K562 (cell line): ENCODE results near the gene BRD7. TPM values are rescaled to one million over a fixed set of nuclear protein-coding genes. Genes with fewer than 3 reads are reported as not detected.

Source experiments
- ARHGAP35 ChIP-seq: fragments of 450-650 bp; IDR thresholded peaks from 2 replicates; pipeline ENCODE4 v1.6.1; 2018; ENCODE audit not compliant: partially characterized antibody
- ASH1L ChIP-seq: fragments of 450-650 bp; IDR thresholded peaks from 2 replicates; pipeline ENCODE4 v1.6.1; 2018; ENCODE audit warnings: borderline replicate concordance, mild to moderate bottlenecking, low read depth; ENCODE audit not compliant: partially characterized antibody
- BCOR ChIP-seq: fragments of 450-650 bp; IDR thresholded peaks from 2 replicates; pipeline ENCODE4 v1.6.1; 2016
- CEBPB ChIP-seq: fragments of 450-650 bp; IDR thresholded peaks from 2 replicates; pipeline ENCODE4 v1.6.1; 2016; ENCODE audit warnings: missing genetic modification characterization, missing compliant biosample characterization
- FOXK2 ChIP-seq, 2 experiments: fragments of 450-650 bp; IDR thresholded peaks in 1 of 2; conservative IDR thresholded peaks in 1 of 2; 2 replicates each; pipeline ENCODE4 v1.6.1; 2016; ENCODE audit warnings: low read depth in 2 of 2, mild to moderate bottlenecking in 1 of 2
- HDAC6 ChIP-seq: IDR thresholded peaks from 2 replicates; pipeline ENCODE4 v1.6.1; 2012; ENCODE audit warnings: low read depth, mild to moderate bottlenecking, control low read depth, inconsistent platforms, low read length, moderate library complexity
- KDM2B ChIP-seq: fragments of 250-450 bp; sonication (Bioruptor Pico); IDR thresholded peaks from 2 replicates; pipeline ENCODE4 v1.8.0; 2021; ENCODE audit warnings: mild to moderate bottlenecking, moderate library complexity
- LARP7 ChIP-seq: fragments of 450-650 bp; IDR thresholded peaks from 2 replicates; pipeline ENCODE4 v1.6.1; 2016
- MTA3 ChIP-seq: fragments of 450-650 bp; formaldehyde crosslinking; IDR thresholded peaks from 2 replicates; pipeline ENCODE4 v1.6.1; 2017; ENCODE audit warnings: mild to moderate bottlenecking, borderline replicate concordance
- MXI1 ChIP-seq: IDR thresholded peaks from 2 replicates; pipeline ENCODE4 v1.6.1; 2011; ENCODE audit warnings: low read depth, mild to moderate bottlenecking, improper control_type of control experiment, low read length
- MYBL2 ChIP-seq, 2 experiments: fragments of 450-650 bp in 1 of 2; sonication (generic) in 1 of 2; formaldehyde crosslinking in 1 of 2; IDR thresholded peaks; 2 replicates each; pipeline versions ENCODE4 v1.6.1 to v1.8.1; 2017 to 2022; ENCODE audit warnings: borderline replicate concordance in 1 of 2, inconsistent platforms in 1 of 2, low read depth in 1 of 2, mild to moderate bottlenecking in 1 of 2, missing genetic modification reagents in 1 of 2, moderate library complexity in 1 of 2
- POLR2A ChIP-seq: fragments of 450-650 bp; conservative IDR thresholded peaks from 2 replicates; pipeline ENCODE4 v1.6.1; 2016
- PTRF ChIP-seq: fragments of 450-650 bp; IDR thresholded peaks from 2 replicates; pipeline ENCODE4 v1.6.1; 2016; ENCODE audit warnings: mild to moderate bottlenecking, missing genetic modification characterization, missing compliant biosample characterization
- PYGO2 ChIP-seq: fragments of 450-650 bp; IDR thresholded peaks from 2 replicates; pipeline ENCODE4 v1.6.1; 2016; ENCODE audit warnings: mild to moderate bottlenecking, missing genetic modification characterization, moderate library complexity, missing compliant biosample characterization
- SUPT5H ChIP-seq: fragments of 450-650 bp; IDR thresholded peaks from 2 replicates; pipeline ENCODE4 v1.6.1; 2016
- ZBED1 ChIP-seq: IDR thresholded peaks from 2 replicates; pipeline ENCODE4 v1.6.1; 2014
- ZFX ChIP-seq: sonication (generic); formaldehyde crosslinking; IDR thresholded peaks from 2 replicates; pipeline ENCODE4 v1.8.0; 2022; ENCODE audit warnings: mild to moderate bottlenecking, missing genetic modification reagents, moderate library complexity
- ZNF217 ChIP-seq: sonication (generic); formaldehyde crosslinking; IDR thresholded peaks from 2 replicates; pipeline ENCODE4 v1.8.0; 2022; ENCODE audit warnings: mild to moderate bottlenecking, missing genetic modification reagents
- ZNF263 ChIP-seq: sonication (generic); formaldehyde crosslinking; IDR thresholded peaks from 2 replicates; pipeline ENCODE4 v1.8.0; 2022; ENCODE audit warnings: mild to moderate bottlenecking, missing genetic modification reagents, borderline replicate concordance
- ZNF445 ChIP-seq: fragments of 250-450 bp; sonication (Bioruptor Pico); IDR thresholded peaks from 2 replicates; pipeline ENCODE4 v1.4.0; 2020; ENCODE audit warnings: low read depth, mild to moderate bottlenecking, moderate library complexity
- polyA plus RNA-seq, 8 experiments: library from polyadenylated mRNA; depleted of rRNA in 4 of 8; stranded (reverse) in 5 of 8; unstranded in 3 of 8; fragments of >200 nt; fragmentation: Nextera tagmentation in 2 of 8; fragmentation: Illumina TruSeq in 1 of 8; extraction: Ambion mirVana in 2 of 8; extraction: Trizol in 1 of 8; gene quantifications; 2 replicates each; pipeline versions ENCODE4 v1.2.1 to v1.2.3, GENCODE V29; 2011 to 2014; ENCODE audit warnings: inconsistent platforms in 1 of 8, missing spikeins in 1 of 8
- total RNA-seq, 7 experiments: library from RNA; depleted of rRNA in 6 of 7; stranded (reverse); fragments of >200 nt in 6 of 7; fragmentation: Illumina TruSeq in 2 of 7; extraction: Trizol in 2 of 7; gene quantifications; 2 replicates each; pipeline versions ENCODE4 v1.2.1 to v1.2.3, GENCODE V29; 2011 to 2021; ENCODE audit warnings: low replicate concordance in 1 of 7
- TF ChIP-seq, protein P1 (sequence below), 2 experiments: fragments of 450-650 bp; conservative IDR thresholded peaks; 2 replicates each; pipeline ENCODE4 v1.6.1; 2017; ENCODE audit warnings: mild to moderate bottlenecking in 2 of 2, moderate library complexity in 2 of 2
- TF ChIP-seq, protein P2 (sequence below), 2 experiments: fragments of 450-650 bp in 1 of 2; IDR thresholded peaks; 2 replicates each; pipeline ENCODE4 v1.6.1; 2011 to 2017; ENCODE audit warnings: low read depth in 2 of 2, antibody characterized with exemption in 1 of 2, borderline replicate concordance in 1 of 2, low read length in 1 of 2, mild to moderate bottlenecking in 1 of 2, mixed read lengths in 1 of 2; ENCODE audit not compliant: control insufficient read depth in 1 of 2
- TF ChIP-seq, protein P3 (sequence below): fragments of 250-450 bp; sonication (Bioruptor Pico); IDR thresholded peaks from 2 replicates; pipeline ENCODE4 v1.8.0; 2022; ENCODE audit warnings: inconsistent platforms

BRD7 gene
- total and polyA plus RNA-seq, 9 of the 15 experiments (the other 6 are each of a cell fraction or from before 2014, with no cell fraction given): 20.6 to 101 (median 68.7) TPM

DNA sequence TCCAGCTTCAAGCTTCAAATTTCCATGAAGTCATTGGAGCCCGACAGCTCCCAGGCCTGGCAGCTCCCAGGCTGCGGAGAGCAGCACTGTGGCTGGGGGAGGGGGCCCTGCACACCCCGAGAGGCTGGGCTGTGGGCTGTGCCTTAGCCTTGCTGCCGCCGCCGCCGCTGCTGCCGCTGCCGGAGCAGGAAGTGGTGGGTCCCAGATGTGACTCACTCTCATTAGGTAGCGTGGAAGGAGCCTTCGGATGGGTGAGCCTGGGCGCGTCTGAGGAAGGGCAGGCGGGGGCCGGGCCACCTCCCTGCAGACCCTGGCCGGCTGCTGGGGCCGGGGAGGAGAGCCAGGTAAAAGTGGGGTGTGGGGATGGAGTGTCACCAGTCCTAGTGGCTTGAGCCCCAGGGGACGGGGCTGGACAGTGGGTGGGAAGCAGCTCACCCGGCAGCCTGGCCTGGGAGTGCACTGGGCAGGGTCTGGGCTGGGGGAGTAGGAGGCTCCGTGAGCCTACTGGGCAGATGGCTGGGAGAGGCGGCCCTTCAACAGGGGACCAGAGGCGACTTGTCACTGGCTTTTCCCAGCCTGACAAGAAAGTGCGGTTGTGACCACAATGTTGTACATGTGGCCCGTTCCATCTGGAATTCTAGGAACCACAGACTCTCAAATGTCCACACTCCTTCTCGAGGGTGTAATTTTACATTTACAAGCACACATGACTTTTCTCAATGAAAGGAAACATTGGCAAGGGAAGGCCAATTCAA is 102.3 kb downstream of the BRD7 start, which contains the start of gene ADCY7 (continued):
- TF ChIP-seq, protein P1, sequence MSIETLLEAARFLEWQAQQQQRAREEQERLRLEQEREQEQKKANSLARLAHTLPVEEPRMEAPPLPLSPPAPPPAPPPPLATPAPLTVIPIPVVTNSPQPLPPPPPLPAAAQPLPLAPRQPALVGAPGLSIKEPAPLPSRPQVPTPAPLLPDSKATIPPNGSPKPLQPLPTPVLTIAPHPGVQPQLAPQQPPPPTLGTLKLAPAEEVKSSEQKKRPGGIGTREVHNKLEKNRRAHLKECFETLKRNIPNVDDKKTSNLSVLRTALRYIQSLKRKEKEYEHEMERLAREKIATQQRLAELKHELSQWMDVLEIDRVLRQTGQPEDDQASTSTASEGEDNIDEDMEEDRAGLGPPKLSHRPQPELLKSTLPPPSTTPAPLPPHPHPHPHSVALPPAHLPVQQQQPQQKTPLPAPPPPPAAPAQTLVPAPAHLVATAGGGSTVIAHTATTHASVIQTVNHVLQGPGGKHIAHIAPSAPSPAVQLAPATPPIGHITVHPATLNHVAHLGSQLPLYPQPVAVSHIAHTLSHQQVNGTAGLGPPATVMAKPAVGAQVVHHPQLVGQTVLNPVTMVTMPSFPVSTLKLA (conservative IDR thresholded peaks at IDR 0.05): peak; percentile 49 to 76; a peak in 3 of 4 replicates
- TF ChIP-seq FOXK2 (conservative IDR thresholded peaks at IDR 0.05 in 1 of 2, IDR thresholded peaks at IDR 0.05 in 1 of 2; ENCODE audit: low read depth in 2 of 2) (no peak), ASH1L (no peak), ARHGAP35 (no peak), PYGO2 (tag) (no peak), ZFX (no peak; the same call in none of the 2 replicates), MXI1 (no peak), SUPT5H (peak; percentile 86), CEBPB (tag) (no peak), MYBL2 (IDR thresholded peaks at IDR 0.05; ENCODE audit: low read depth) (no peak), MYBL2 (CRISPR knock-in tag; IDR thresholded peaks at IDR 0.05; ENCODE audit: borderline replicate concordance) (no peak), MTA3 (0 out of 2 replicates have a peak, but pooled peaks have one; percentile 71), ZBED1 (no peak), ZNF217 (CRISPR knock-in tag) (no peak), POLR2A (peak; percentile 87), ZNF445 (CRISPR knock-in tag) (no peak), PTRF (tag) (no peak), LARP7 (no peak), ZNF263 (CRISPR knock-in tag) (no peak), HDAC6 (no peak), KDM2B (no peak), BCOR (no peak)
- TF ChIP-seq, protein P2, sequence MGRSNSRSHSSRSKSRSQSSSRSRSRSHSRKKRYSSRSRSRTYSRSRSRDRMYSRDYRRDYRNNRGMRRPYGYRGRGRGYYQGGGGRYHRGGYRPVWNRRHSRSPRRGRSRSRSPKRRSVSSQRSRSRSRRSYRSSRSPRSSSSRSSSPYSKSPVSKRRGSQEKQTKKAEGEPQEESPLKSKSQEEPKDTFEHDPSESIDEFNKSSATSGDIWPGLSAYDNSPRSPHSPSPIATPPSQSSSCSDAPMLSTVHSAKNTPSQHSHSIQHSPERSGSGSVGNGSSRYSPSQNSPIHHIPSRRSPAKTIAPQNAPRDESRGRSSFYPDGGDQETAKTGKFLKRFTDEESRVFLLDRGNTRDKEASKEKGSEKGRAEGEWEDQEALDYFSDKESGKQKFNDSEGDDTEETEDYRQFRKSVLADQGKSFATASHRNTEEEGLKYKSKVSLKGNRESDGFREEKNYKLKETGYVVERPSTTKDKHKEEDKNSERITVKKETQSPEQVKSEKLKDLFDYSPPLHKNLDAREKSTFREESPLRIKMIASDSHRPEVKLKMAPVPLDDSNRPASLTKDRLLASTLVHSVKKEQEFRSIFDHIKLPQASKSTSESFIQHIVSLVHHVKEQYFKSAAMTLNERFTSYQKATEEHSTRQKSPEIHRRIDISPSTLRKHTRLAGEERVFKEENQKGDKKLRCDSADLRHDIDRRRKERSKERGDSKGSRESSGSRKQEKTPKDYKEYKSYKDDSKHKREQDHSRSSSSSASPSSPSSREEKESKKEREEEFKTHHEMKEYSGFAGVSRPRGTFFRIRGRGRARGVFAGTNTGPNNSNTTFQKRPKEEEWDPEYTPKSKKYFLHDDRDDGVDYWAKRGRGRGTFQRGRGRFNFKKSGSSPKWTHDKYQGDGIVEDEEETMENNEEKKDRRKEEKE (IDR thresholded peaks at IDR 0.05; ENCODE audit: borderline replicate concordance in 1 of 2, control insufficient read depth in 1 of 2, low read depth in 2 of 2, low read length in 1 of 2): no peak
- TF ChIP-seq, protein P3, sequence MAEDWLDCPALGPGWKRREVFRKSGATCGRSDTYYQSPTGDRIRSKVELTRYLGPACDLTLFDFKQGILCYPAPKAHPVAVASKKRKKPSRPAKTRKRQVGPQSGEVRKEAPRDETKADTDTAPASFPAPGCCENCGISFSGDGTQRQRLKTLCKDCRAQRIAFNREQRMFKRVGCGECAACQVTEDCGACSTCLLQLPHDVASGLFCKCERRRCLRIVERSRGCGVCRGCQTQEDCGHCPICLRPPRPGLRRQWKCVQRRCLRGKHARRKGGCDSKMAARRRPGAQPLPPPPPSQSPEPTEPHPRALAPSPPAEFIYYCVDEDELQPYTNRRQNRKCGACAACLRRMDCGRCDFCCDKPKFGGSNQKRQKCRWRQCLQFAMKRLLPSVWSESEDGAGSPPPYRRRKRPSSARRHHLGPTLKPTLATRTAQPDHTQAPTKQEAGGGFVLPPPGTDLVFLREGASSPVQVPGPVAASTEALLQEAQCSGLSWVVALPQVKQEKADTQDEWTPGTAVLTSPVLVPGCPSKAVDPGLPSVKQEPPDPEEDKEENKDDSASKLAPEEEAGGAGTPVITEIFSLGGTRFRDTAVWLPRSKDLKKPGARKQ (CRISPR knock-in tag): no peak
